ENCODE results near the gene HSD11B1.

The HSD11B1 gene

DNA sequence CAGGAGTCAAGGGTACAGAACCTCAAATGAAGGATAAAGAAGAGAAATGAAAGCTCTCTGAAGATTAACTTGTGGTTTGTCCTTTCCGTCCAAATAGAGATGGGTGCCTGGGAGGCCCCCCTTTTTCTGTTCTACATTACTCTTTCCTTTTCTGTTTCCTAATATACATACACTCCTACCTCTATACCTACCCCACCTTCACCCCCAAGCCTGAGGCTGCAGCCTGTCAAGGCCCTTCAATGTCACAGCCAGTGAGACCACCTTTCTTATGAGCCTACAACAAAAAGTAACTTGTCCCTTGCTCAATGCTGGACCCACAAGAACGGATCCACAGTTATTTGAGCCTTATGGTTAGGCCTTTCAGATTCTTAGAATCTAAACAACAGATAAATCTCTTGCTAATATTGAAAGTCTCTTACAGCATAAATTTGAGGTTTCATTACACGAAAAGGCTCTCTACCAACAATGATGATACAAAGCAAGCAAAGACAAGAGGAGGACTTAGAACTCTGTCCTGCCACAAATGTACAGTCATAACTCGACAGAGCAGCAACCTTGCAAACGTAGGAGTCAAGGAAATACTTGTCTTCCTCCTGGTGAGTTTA is 47.1 kb downstream of the HSD11B1 start:
- TF ChIP-seq, protein P1, sequence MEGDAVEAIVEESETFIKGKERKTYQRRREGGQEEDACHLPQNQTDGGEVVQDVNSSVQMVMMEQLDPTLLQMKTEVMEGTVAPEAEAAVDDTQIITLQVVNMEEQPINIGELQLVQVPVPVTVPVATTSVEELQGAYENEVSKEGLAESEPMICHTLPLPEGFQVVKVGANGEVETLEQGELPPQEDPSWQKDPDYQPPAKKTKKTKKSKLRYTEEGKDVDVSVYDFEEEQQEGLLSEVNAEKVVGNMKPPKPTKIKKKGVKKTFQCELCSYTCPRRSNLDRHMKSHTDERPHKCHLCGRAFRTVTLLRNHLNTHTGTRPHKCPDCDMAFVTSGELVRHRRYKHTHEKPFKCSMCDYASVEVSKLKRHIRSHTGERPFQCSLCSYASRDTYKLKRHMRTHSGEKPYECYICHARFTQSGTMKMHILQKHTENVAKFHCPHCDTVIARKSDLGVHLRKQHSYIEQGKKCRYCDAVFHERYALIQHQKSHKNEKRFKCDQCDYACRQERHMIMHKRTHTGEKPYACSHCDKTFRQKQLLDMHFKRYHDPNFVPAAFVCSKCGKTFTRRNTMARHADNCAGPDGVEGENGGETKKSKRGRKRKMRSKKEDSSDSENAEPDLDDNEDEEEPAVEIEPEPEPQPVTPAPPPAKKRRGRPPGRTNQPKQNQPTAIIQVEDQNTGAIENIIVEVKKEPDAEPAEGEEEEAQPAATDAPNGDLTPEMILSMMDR (IDR thresholded peaks at IDR 0.05): no peak
- no peaks in the 10 kb centered on the region for H3K27me3 ChIP-seq
- H3K9me3 ChIP-seq: no peaks in the 10 kb centered on the region
- peaks cover 93 to 94% of the 10 kb centered on the region in 2 experiments for H3K4me1 ChIP-seq (ENCODE audit: control insufficient read depth in 1 of 2, insufficient read depth in 1 of 2, low read depth in 1 of 2, low read length in 1 of 2)
- peak overlapping the region in 1 of 2 experiments; percentile 8 for H3K4me3 ChIP-seq (ENCODE audit: low read depth in 1 of 2, low read length in 1 of 2)
- H3K27ac ChIP-seq: peak overlapping the region; percentile 80
- no peaks in the 10 kb centered on the region for H3K36me3 ChIP-seq

DNA sequence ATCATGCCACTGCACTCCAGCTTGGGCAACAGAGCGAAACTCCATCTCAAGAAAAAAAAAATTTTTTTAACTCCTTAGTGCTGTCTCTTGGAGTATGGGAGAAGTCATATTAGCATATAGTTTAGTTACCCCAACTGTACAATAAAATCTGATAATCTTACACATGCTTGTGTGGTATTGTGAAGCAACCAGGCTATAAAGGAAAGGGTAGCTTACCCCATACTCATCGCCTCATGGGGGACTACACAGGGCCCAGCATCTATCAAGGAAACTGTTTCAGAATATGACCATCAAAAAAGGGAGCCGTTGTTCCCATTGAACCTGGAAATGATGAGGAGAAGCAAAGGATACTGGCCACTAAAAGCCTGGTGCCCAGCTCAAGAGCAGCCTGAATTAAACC is 48.2 kb downstream of the HSD11B1 start:
- H3K36me3 ChIP-seq: no peaks in the 10 kb centered on the region
- TF ChIP-seq, protein P1 (IDR thresholded peaks at IDR 0.05): no peak
- H3K9me3 ChIP-seq: no peaks in the 10 kb centered on the region
- no peaks in the 10 kb centered on the region for H3K27me3 ChIP-seq
- no peak overlapping the region for H3K4me3 ChIP-seq (ENCODE audit: low read depth in 1 of 2, low read length in 1 of 2)
- H3K27ac ChIP-seq: peak overlapping the region; percentile 80
- H3K4me1 ChIP-seq (ENCODE audit: control insufficient read depth in 1 of 2, insufficient read depth in 1 of 2, low read depth in 1 of 2, low read length in 1 of 2): peaks cover 99 to 100% of the 10 kb centered on the region in 2 experiments

DNA sequence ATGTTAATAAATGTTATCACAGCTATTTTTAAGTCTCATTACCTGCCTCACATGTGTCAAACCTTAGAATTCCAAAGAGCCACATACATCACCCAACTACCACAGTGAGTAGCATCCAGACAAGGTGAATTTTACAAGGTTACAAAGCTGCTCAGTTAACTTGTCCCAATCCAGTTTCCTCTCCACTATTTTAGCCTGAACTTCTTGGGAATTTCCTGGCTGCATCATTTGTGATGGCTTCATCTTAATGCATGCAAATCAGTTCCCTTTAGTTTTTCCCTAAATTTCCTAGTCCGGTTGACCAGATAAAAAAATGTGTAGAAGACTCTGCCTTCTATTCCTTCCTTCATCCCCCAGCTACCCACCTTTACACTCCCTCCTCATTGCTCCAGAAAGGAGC is 50.6 kb downstream of the HSD11B1 start:
- peaks cover 98 to 99% of the 10 kb centered on the region in 2 experiments for H3K4me1 ChIP-seq (ENCODE audit: control insufficient read depth in 1 of 2, insufficient read depth in 1 of 2, low read depth in 1 of 2, low read length in 1 of 2)
- TF ChIP-seq, protein P1 (IDR thresholded peaks at IDR 0.05): no peak
- peak overlapping the region; percentile 98 for H3K27ac ChIP-seq

GRCh38 chr1:209755926-209756614 is 51.4 kb downstream of the HSD11B1 start, which contains the start of gene TRAF3IP3:
TSS of gene TRAF3IP3 (plus strand) at chr1:209756053. CDS start at chr1:209760040, 3,987 bp downstream.
- Histone ChIP-seq H3K27me3 (no peaks in the 10 kb centered on the region), H3K4me3 (ENCODE audit: low read depth in 1 of 2, low read length in 1 of 2) (peak within 1 kb of the TSS; percentile 71 to 73), H3K27ac (peak within 1 kb of the TSS; percentile 98), H3K36me3 (peaks cover 25% of the 10 kb centered on the region), H3K4me1 (ENCODE audit: control insufficient read depth in 1 of 2, insufficient read depth in 1 of 2, low read depth in 1 of 2, low read length in 1 of 2) (peaks cover 97 to 99% of the 10 kb centered on the region in 2 experiments), H3K9me3 (no peaks in the 10 kb centered on the region)
- TF ChIP-seq, protein P1 (IDR thresholded peaks at IDR 0.05): peak; percentile 17

More for the DNA sequence above, 50.6 kb downstream of the HSD11B1 start:
- no peaks in the 10 kb centered on the region for H3K9me3 ChIP-seq
- peaks cover 17% of the 10 kb centered on the region for H3K36me3 ChIP-seq
- peak overlapping the region; percentile 2 to 73 for H3K4me3 ChIP-seq (ENCODE audit: low read depth in 1 of 2, low read length in 1 of 2)
- no peaks in the 10 kb centered on the region for H3K27me3 ChIP-seq

GRCh38 chr1:209756615-209757445 is 52.2 kb downstream of the HSD11B1 start:
- peak overlapping the region; percentile 71 to 73 for H3K4me3 ChIP-seq (ENCODE audit: low read depth in 1 of 2, low read length in 1 of 2)
- TF ChIP-seq, protein P1 (IDR thresholded peaks at IDR 0.05): no peak
- no peaks in the 10 kb centered on the region for H3K27me3 ChIP-seq
- peaks cover 33% of the 10 kb centered on the region for H3K36me3 ChIP-seq
- peaks cover 94 to 95% of the 10 kb centered on the region in 2 experiments for H3K4me1 ChIP-seq (ENCODE audit: control insufficient read depth in 1 of 2, insufficient read depth in 1 of 2, low read depth in 1 of 2, low read length in 1 of 2)
- H3K9me3 ChIP-seq: no peaks in the 10 kb centered on the region
- H3K27ac ChIP-seq: peak overlapping the region; percentile 98

Measured in neutrophil (primary cell).